ENCODE data around the gene TNRC18. TPM values are rescaled to one million over a fixed set of nuclear protein-coding genes. Genes with fewer than 3 reads are reported as not detected.

TNRC18 gene
- total RNA-seq, 4 donors from 2014 or later = 112 to 325 (median 211) TPM

GRCh38 chr7:5441840-5442503 lies 18.3 kb upstream of the TNRC18 start:
- Histone ChIP-seq H3K9me3 (no peaks in the 10 kb centered on the region), H3K27me3 (no peaks in the 10 kb centered on the region), H3K4me3 (no peak overlapping the region), H3K4me1 (no peaks in the 10 kb centered on the region), H3K36me3 (no peaks in the 10 kb centered on the region), H3K27ac (no peak overlapping the region)
- TF ChIP-seq POLR2A (IDR thresholded peaks at IDR 0.05) (no peak), CTCF (IDR thresholded peaks at IDR 0.05) (no peak)
- DNase-seq = no peak

GRCh38 chr7:5439572-5440496 lies 16.2 kb upstream of the TNRC18 start:
- no peaks in the 10 kb centered on the region for H3K4me1 ChIP-seq
- H3K9me3 ChIP-seq = peaks cover 0 to 4% (median 0%) of the 10 kb centered on the region in 4 donors
- H3K36me3 ChIP-seq = no peaks in the 10 kb centered on the region
- DNase-seq = no peak
- H3K4me3 ChIP-seq = no peak overlapping the region
- no peak overlapping the region for H3K27ac ChIP-seq
- H3K27me3 ChIP-seq = no peaks in the 10 kb centered on the region
- TF ChIP-seq CTCF (IDR thresholded peaks at IDR 0.05) (no peak), POLR2A (IDR thresholded peaks at IDR 0.05) (no peak)

DNA sequence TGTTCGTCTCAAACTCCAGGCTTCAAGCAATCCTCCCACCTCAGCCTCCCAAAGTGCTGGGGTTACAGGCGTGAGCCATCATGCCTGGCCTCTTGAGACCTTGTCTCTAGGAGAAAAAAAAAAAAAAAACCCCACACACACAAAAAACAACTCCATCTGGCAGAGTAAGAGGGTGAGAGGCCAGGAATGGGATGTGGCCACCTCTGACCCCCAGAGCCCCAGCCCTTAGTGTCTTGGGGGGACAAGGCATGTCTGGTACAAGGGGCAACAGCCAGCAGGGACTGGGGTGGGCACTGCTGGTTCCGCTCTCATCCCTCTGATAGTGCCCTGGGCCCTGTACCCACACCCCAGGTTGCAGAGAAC lies 15.6 kb upstream of the TNRC18 start:
- Histone ChIP-seq H3K4me1 (no peaks in the 10 kb centered on the region), H3K36me3 (no peaks in the 10 kb centered on the region), H3K27ac (no peak overlapping the region), H3K27me3 (no peaks in the 10 kb centered on the region), H3K9me3 (peaks cover 0 to 4% (median 0%) of the 10 kb centered on the region in 4 donors), H3K4me3 (no peak overlapping the region)
- TF ChIP-seq POLR2A (IDR thresholded peaks at IDR 0.05) (no peak), CTCF (IDR thresholded peaks at IDR 0.05) (no peak)
- no peak for DNase-seq

- Histone ChIP-seq H3K27ac (no peak overlapping the region), H3K4me1 (no peaks in the 10 kb centered on the region), H3K36me3 (peaks cover 0 to 3% (median 0%) of the 10 kb centered on the region in 3 donors), H3K27me3 (no peaks in the 10 kb centered on the region), H3K9me3 (peaks cover 0 to 4% (median 0%) of the 10 kb centered on the region in 4 donors), H3K4me3 (no peak overlapping the region)
- TF ChIP-seq POLR2A (IDR thresholded peaks at IDR 0.05) = no peak
- TF ChIP-seq CTCF (IDR thresholded peaks at IDR 0.05) = no peak
- DNase-seq = no peak
These were observed 14.4 kb upstream of the TNRC18 start for GRCh38 chr7:5437987-5438386.

- no peak overlapping the region for H3K4me3 ChIP-seq
- H3K36me3 ChIP-seq = peaks cover 0 to 5% (median 0%) of the 10 kb centered on the region in 3 donors
- no peaks in the 10 kb centered on the region for H3K4me1 ChIP-seq
- no peak overlapping the region for H3K27ac ChIP-seq
- H3K27me3 ChIP-seq = no peaks in the 10 kb centered on the region
- peaks cover 0 to 4% (median 0%) of the 10 kb centered on the region in 4 donors for H3K9me3 ChIP-seq
- TF ChIP-seq CTCF (IDR thresholded peaks at IDR 0.05) (no peak), POLR2A (IDR thresholded peaks at IDR 0.05) (no peak)
- no peak for DNase-seq
These were observed 13.8 kb upstream of the TNRC18 start for GRCh38 chr7:5437348-5437892.

Measured in Peyer's patch (tissue), 4 donors.